Kidney tubule cell (primary cell): ENCODE results near the gene ZNF213.
A peak's percentile ranks its signal among the peaks of the same experiment; 100 is the strongest.

Experiments
- DNase-seq: peaks from one replicate; pipeline ENCODE4 v3.0.0-alpha.2; 2018; ENCODE audit warnings: low spot score

Gene ZNF213

GRCh38 chr16:3101018-3101840 lies 33.6 kb upstream of the ZNF213 start:
- peak; percentile 47 for DNase-seq

- DNase-seq = no peak
These were observed 32.9 kb upstream of the ZNF213 start for GRCh38 chr16:3101841-3102470.

GRCh38 chr16:3106205-3106928 lies 28.5 kb upstream of the ZNF213 start:
- DNase-seq = peak; percentile 94

GRCh38 chr16:3112058-3112880 lies 22.6 kb upstream of the ZNF213 start, which contains the start of gene ZNF205:
TSS of gene ZNF205 (plus strand) at chr16:3112586. CDS start at chr16:3113431, 845 bp downstream.
- peak; percentile 85 for DNase-seq

- no peak for DNase-seq
These were observed 21.8 kb upstream of the ZNF213 start for GRCh38 chr16:3112881-3113574.

- DNase-seq = peak; percentile 85
These were observed 20.9 kb upstream of the ZNF213 start for GRCh38 chr16:3113765-3114479.

- DNase-seq = no peak
These were observed 19.8 kb upstream of the ZNF213 start for GRCh38 chr16:3115003-3115402.

GRCh38 chr16:3115561-3115960 lies 19.3 kb upstream of the ZNF213 start:
- DNase-seq = no peak

- DNase-seq = no peak
These were observed 16.5 kb upstream of the ZNF213 start for GRCh38 chr16:3118204-3118790.

GRCh38 chr16:3118846-3119245 lies 16.0 kb upstream of the ZNF213 start:
- DNase-seq = no peak

- DNase-seq = no peak
These were observed 15.5 kb upstream of the ZNF213 start for GRCh38 chr16:3119286-3119685.

- DNase-seq = no peak
These were observed 15.0 kb upstream of the ZNF213 start for GRCh38 chr16:3119701-3120408.

- DNase-seq = no peak
These were observed 14.4 kb upstream of the ZNF213 start for GRCh38 chr16:3120435-3120834.

GRCh38 chr16:3121851-3122467 lies 12.9 kb upstream of the ZNF213 start:
- DNase-seq = no peak

GRCh38 chr16:3122926-3123570 lies 11.8 kb upstream of the ZNF213 start:
- no peak for DNase-seq

GRCh38 chr16:3123986-3124886 lies 10.6 kb upstream of the ZNF213 start:
- peak; percentile 94 for DNase-seq

GRCh38 chr16:3127745-3128144 lies 7.1 kb upstream of the ZNF213 start:
- DNase-seq = no peak
